Sigmoid colon (tissue), 7 donors: ENCODE results near the gene GMEB2. TPM values are rescaled to one million over a fixed set of nuclear protein-coding genes. Genes with fewer than 3 reads are reported as not detected.
A peak's percentile ranks its signal among the peaks of the same experiment; 100 is the strongest.

Experiments used
- DNase-seq: peaks from one replicate; pipeline ENCODE4 v3.0.0-alpha.2; 2019
- H3K27ac ChIP-seq, 4 donors: fragments of 200-600 bp; sonication (generic); one replicate each; pipeline ENCODE4 v1.5.1; 2016 to 2019; ENCODE audit warnings: mild to moderate bottlenecking in 1 of 4
- H3K27me3 ChIP-seq, 3 donors: fragments of 200-600 bp; sonication (generic); one replicate each; pipeline ENCODE4 v1.5.1; 2019; ENCODE audit warnings: mild to moderate bottlenecking in 1 of 3
- H3K36me3 ChIP-seq, 4 donors: fragments of 200-600 bp; sonication (generic); one replicate each; pipeline ENCODE4 v1.5.1; 2016 to 2019
- H3K4me1 ChIP-seq, 4 donors: fragments of 200-600 bp; sonication (generic); one replicate each; pipeline ENCODE4 v1.5.1; 2017 to 2019
- H3K4me3 ChIP-seq, 4 donors: fragments of 200-600 bp; sonication (generic); one replicate each; pipeline ENCODE4 v1.5.1; 2017 to 2019; ENCODE audit warnings: mild to moderate bottlenecking in 2 of 4, moderate library complexity in 1 of 4
- H3K9me3 ChIP-seq, 4 donors: fragments of 200-600 bp in 3 of 4; sonication (generic) in 3 of 4; one replicate each; pipeline versions ENCODE4 v1.5.1 to v1.6.1; 2013 to 2019
- EP300 ChIP-seq, 4 donors: sonication (generic); formaldehyde crosslinking; IDR thresholded peaks; one replicate each; pipeline ENCODE4 v1.6.1; 2017; ENCODE audit warnings: antibody characterized with exemption in 4 of 4
- POLR2A ChIP-seq, 2 donors: fragments of 450-650 bp; IDR thresholded peaks; one replicate each; pipeline ENCODE4 v1.6.1; 2016; ENCODE audit warnings: antibody characterized with exemption in 2 of 2, mild to moderate bottlenecking in 2 of 2, moderate library complexity in 2 of 2
- POLR2AphosphoS5 ChIP-seq, 4 donors: sonication (generic); formaldehyde crosslinking; IDR thresholded peaks; one replicate each; pipeline ENCODE4 v1.6.1; 2017; ENCODE audit warnings: antibody characterized with exemption in 4 of 4
- WGBS, 2 donors: extraction: QIAGEN DNeasy Blood & Tissue Kit; methylation state at CpG; one replicate each; pipeline ENCODE4 v1.1.7; 2013; 5-methylcytosine and 5-hydroxymethylcytosine counted together
- intact Hi-C: fragments of 100-400 bp; cut with DNase I; formaldehyde crosslinking; loops from one replicate; pipeline ENCODE4 v1.15.1; 2023
- polyA plus RNA-seq, 3 donors: library from polyadenylated mRNA; stranded (reverse); fragments of 200-250 nt; gene quantifications; one replicate each; pipeline ENCODE4 v1.2.3, GENCODE V29; 2013
- total RNA-seq, 4 donors: library from RNA; depleted of rRNA; stranded (reverse); fragments of >200 nt; gene quantifications; one replicate each; pipeline ENCODE4 v1.1.0, GENCODE V29; 2016
- TF ChIP-seq, protein P1 (sequence below), 4 experiments: fragments of 450-650 bp in 3 of 4; fragments of 200-600 bp in 1 of 4; IDR thresholded peaks; one replicate each; pipeline ENCODE4 v1.5.1; 2016 to 2019; ENCODE audit warnings: antibody characterized with exemption in 4 of 4, mild to moderate bottlenecking in 3 of 4, moderate library complexity in 2 of 4
- donor health status: healthy with polysubstance abuse.
- donor health status: Bipolar disorder and iron deficiency.
- donor health status: healthy.

GMEB2 gene
- total and polyA plus RNA-seq, 7 donors = 6.0 to 15.1 (median 7.9) TPM

DNA sequence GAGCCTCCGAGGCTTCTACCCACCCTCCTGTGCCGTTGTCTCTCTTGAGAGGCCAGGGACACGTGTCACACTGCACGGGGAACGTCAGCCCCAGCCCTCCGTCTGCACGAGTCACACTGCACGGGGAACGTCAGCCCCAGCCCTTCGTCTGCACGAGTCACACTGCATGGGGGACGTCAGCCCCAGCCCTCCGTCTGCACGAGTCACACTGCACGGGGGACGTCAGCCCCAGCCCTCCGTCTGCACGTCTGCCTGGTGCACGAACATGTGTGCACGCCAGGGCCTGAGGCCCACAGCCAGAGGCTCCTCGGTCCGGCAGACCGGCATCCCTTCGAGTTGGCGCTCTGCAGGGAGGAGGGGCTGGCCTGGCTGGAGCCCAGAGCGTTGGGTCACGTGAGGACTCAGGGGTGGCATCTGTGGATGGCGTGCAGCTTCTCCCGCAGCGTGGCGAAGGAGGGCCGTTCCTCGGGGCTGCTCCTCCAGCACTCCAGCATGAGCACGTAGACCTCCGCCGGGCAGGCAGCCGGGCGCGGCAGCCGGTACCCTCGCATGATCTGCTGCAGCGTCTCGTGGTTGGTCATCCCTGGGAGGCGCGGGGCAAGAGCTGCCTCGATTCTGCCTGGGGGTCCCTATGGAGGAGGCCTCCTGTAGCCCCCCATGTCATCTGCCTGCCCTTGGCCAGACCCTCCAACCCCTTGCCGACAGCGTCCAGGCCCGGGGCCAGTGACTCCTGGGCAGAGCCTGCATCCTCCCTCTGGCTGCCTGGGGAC, 86.3 kb downstream of the GMEB2 start:
- intact Hi-C loops = no loop called here
- Histone ChIP-seq H3K4me1 (peaks cover 0 to 11% (median 9%) of the 10 kb centered on the region in 4 donors), H3K27ac (no peak overlapping the region), H3K9me3 (no peaks in the 10 kb centered on the region), H3K36me3 (no peaks in the 10 kb centered on the region), H3K4me3 (no peak overlapping the region), H3K27me3 (peaks cover 2 to 30% (median 15%) of the 10 kb centered on the region in 3 donors)
- TF ChIP-seq POLR2AphosphoS5 (IDR thresholded peaks at IDR 0.05) = no peak
- TF ChIP-seq POLR2A (IDR thresholded peaks at IDR 0.05) = no peak
- TF ChIP-seq, protein P1, sequence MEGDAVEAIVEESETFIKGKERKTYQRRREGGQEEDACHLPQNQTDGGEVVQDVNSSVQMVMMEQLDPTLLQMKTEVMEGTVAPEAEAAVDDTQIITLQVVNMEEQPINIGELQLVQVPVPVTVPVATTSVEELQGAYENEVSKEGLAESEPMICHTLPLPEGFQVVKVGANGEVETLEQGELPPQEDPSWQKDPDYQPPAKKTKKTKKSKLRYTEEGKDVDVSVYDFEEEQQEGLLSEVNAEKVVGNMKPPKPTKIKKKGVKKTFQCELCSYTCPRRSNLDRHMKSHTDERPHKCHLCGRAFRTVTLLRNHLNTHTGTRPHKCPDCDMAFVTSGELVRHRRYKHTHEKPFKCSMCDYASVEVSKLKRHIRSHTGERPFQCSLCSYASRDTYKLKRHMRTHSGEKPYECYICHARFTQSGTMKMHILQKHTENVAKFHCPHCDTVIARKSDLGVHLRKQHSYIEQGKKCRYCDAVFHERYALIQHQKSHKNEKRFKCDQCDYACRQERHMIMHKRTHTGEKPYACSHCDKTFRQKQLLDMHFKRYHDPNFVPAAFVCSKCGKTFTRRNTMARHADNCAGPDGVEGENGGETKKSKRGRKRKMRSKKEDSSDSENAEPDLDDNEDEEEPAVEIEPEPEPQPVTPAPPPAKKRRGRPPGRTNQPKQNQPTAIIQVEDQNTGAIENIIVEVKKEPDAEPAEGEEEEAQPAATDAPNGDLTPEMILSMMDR (IDR thresholded peaks at IDR 0.05) = no peak
- TF ChIP-seq EP300 (IDR thresholded peaks at IDR 0.05) = no peak
- WGBS, 2 donors = 82 to 87% methylated on average over 49 of the region's 49 CpGs
- DNase-seq = no peak

DNA sequence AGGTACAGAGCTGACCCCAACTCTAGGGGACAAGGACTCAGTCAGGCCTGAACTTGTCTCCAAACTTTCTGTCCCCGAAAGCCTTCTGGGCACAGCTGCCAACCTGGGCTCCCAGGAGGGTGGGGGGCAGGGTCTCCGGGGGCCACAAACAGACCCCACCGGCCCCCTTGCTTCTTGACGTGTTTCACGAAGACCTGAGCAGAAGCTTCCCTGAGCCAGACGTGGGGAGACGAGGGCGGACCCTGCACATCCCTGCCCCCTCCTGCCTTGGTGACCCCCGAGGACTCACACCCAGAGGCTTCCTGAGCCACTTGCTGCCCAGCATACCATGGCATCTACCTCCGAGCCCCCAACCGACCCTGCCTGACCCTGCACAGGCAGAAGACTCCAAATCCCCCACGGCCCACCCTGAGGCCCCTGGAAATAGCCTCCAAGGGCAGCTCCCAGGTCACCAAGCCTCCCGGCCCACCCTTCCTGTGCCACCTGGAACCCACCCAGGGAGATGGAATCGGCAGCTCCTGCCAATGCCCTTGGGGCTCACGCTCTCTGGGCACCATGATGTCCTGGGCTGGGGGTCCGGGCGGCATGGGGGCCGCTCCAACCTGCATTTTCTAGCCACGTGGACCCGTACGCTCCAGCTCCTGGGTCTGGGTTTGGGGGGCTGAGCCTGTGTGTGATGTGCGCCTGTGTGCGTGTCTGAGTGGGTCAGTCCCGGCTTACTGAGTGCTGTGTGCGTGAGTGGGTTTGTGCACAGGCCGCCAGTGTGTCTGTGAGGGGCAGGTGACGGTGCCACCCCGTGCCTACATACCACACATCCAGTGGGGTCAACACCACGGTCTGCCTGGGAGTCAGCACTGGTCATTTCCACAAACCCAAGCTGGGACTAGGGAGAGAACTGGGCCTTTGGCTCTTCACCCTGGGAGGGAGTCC, 87.2 kb downstream of the GMEB2 start:
- intact Hi-C loops = loop anchor here (2.0 kb wide), 1 partner anchor 435 kb away; no protein-coding TSS in a partner anchor
- DNase-seq = no peak
- TF ChIP-seq POLR2AphosphoS5 (IDR thresholded peaks at IDR 0.05) (no peak), EP300 (IDR thresholded peaks at IDR 0.05) (no peak), POLR2A (IDR thresholded peaks at IDR 0.05) (no peak)
- TF ChIP-seq, protein P1 (IDR thresholded peaks at IDR 0.05) = no peak
- H3K36me3 ChIP-seq = no peaks in the 10 kb centered on the region
- 86 to 90% methylated on average over 29 of the region's 29 CpGs for WGBS, 2 donors
- no peak overlapping the region for H3K27ac ChIP-seq
- no peaks in the 10 kb centered on the region for H3K9me3 ChIP-seq
- peaks cover 0 to 11% (median 9%) of the 10 kb centered on the region in 4 donors for H3K4me1 ChIP-seq
- H3K27me3 ChIP-seq = peaks cover 7 to 37% (median 23%) of the 10 kb centered on the region in 3 donors
- H3K4me3 ChIP-seq = no peak overlapping the region

DNA sequence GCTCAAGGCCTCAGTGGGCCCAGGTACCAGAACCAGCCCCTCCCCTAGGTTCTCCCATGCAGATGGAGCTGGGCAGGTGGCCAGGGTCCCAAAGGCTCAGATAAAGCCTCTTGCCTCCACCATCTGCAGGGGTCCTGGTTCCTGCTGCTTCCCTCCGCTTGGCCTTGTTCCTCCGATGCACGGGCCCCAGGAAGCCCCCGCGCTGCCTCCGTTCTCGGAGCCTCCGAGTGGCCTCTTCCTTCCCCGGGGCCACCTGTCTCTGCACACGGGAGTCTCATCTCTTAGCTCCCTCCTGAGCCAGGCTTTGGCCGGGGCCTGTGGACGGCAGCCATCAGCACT, 87.8 kb downstream of the GMEB2 start:
- 18 to 59% methylated on average over 12 of the region's 12 CpGs for WGBS, 2 donors
- intact Hi-C loops = loop anchor here (2.0 kb wide), 1 partner anchor 436 kb away; no protein-coding TSS in a partner anchor
- Histone ChIP-seq H3K27ac (no peak overlapping the region), H3K27me3 (peaks cover 13 to 37% (median 30%) of the 10 kb centered on the region in 3 donors), H3K36me3 (no peaks in the 10 kb centered on the region), H3K9me3 (no peaks in the 10 kb centered on the region), H3K4me1 (peaks cover 0 to 11% (median 9%) of the 10 kb centered on the region in 4 donors), H3K4me3 (no peak overlapping the region)
- TF ChIP-seq, protein P1 (IDR thresholded peaks at IDR 0.05) = no peak
- TF ChIP-seq POLR2A (IDR thresholded peaks at IDR 0.05) (no peak), EP300 (IDR thresholded peaks at IDR 0.05) (no peak), POLR2AphosphoS5 (IDR thresholded peaks at IDR 0.05) (no peak)
- DNase-seq = no peak

DNA sequence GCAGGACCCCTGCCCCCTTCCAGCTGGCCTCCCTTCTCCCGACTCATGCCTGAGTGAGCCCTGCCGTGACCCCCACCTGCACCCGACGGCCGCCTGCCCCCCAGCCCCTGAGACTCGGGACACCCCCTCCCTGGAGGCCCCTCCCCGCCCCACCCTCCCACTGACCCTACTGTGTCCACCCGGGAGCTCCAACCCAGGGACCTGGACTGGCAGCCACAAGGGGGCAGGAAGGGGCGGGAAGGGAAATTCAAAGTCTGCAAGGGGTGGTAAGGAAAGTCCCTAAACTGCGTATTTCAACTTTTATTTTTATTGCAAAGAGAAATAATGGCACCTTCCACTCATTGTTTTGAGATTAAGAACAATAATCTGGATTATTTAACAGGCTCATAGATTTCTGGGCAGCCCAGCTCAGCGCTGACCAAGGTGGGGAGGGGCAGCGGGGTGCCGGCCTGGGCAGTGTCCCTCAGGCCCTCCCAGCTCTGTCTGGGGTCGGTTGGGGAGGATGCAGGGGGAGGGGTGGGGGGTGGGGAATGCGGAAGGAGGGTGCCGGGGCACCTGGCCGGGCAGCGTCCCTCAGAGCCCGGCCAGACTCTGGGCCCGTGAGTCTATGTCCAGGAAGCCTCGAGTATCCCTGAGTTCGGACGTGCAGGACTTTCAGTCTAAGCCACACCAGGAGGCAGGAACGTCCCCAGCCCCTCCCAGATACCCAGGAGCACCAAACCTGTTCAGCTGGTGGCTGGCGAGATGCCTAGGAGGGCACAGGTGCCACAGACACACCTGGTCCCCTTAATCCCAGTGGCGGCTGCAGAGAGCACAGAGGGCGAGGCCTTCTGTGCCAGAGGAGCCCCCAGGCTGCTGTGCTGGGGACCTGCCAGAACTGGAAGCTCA, 88.5 kb downstream of the GMEB2 start:
- no peak for DNase-seq
- intact Hi-C loops = loop anchor here (1.0 to 2.0 kb wide), 3 partner anchors 35 to 436 kb away; no protein-coding TSS in a partner anchor

More for the DNA sequence above, 88.5 kb downstream of the GMEB2 start:
- H3K4me1 ChIP-seq = peaks cover 0 to 11% (median 9%) of the 10 kb centered on the region in 4 donors
- H3K36me3 ChIP-seq = no peaks in the 10 kb centered on the region
- H3K9me3 ChIP-seq = no peaks in the 10 kb centered on the region
- H3K27ac ChIP-seq = peak overlapping the region in 2 of 4 donors; percentile 20 to 29
- WGBS, 2 donors = 8 to 39% methylated on average over 27 of the region's 27 CpGs
- H3K27me3 ChIP-seq = peaks cover 13 to 41% (median 36%) of the 10 kb centered on the region in 3 donors
- peak overlapping the region in 3 of 4 donors; percentile 20 to 34 (median 26) for H3K4me3 ChIP-seq
- TF ChIP-seq POLR2A (IDR thresholded peaks at IDR 0.05) (no peak), EP300 (IDR thresholded peaks at IDR 0.05) (no peak), POLR2AphosphoS5 (IDR thresholded peaks at IDR 0.05) (no peak)
- TF ChIP-seq, protein P1 (IDR thresholded peaks at IDR 0.05) = no peak
